Coronary artery (tissue), 2 donors: ENCODE data around the gene FAM53A.

ENCODE experiments used
- DNase-seq: peaks from one replicate; pipeline ENCODE4 v3.0.0-alpha.2; 2017; ENCODE audit warnings: low spot score
- H3K27ac ChIP-seq, 2 donors: fragments of 200-600 bp; sonication (generic); one replicate each; pipeline ENCODE4 v1.5.1; 2016 to 2019
- H3K4me3 ChIP-seq: fragments of 200-600 bp; sonication (generic); 2 replicates; pipeline ENCODE4 v1.5.1; 2016; ENCODE audit warnings: mild to moderate bottlenecking, moderate library complexity
- TF ChIP-seq, protein P1 (sequence below): fragments of 200-600 bp; sonication (generic); IDR thresholded peaks from one replicate; pipeline ENCODE4 v1.5.1; 2019; ENCODE audit warnings: antibody characterized with exemption

FAM53A gene

DNA sequence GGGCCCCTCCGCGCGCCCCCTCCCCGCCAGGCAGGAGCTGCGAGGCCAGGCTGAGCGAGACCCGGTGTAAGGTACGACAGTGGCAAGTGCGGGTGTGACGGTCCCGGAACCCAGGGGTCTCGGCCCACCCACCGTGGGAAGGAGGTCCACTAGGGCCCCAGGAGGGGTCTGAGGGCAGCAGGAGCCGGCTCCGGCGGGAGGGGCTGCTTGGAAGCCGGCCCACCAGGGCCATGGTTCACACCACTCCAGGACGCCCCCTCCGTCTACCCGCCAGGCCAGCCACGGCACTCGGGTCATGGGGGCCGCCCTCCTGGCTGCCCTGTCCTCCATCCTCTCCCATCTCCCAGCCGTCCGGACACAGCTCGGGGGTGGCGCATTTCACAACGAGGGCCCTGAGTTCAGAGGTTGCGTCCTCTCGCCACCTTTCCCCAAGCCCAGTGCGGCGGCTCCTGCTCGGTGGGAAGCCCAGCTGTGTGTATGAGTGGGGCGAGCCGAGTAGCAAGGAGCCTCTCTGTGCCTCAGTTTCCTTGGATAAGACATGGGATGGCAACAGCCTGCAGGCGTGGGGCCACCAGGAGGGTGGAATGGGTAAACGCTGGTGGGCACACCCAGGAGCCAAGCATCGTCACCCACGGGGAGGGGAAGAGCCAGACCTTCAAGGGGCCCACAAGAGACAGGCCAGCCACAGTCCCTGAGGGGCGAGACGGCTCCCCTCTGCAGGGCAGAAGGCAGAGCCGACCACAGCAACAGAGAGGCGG lies 81.3 kb downstream of the FAM53A start:
- H3K4me3 ChIP-seq, result no peak overlapping the region
- H3K27ac ChIP-seq, result no peak overlapping the region
- TF ChIP-seq, protein P1, sequence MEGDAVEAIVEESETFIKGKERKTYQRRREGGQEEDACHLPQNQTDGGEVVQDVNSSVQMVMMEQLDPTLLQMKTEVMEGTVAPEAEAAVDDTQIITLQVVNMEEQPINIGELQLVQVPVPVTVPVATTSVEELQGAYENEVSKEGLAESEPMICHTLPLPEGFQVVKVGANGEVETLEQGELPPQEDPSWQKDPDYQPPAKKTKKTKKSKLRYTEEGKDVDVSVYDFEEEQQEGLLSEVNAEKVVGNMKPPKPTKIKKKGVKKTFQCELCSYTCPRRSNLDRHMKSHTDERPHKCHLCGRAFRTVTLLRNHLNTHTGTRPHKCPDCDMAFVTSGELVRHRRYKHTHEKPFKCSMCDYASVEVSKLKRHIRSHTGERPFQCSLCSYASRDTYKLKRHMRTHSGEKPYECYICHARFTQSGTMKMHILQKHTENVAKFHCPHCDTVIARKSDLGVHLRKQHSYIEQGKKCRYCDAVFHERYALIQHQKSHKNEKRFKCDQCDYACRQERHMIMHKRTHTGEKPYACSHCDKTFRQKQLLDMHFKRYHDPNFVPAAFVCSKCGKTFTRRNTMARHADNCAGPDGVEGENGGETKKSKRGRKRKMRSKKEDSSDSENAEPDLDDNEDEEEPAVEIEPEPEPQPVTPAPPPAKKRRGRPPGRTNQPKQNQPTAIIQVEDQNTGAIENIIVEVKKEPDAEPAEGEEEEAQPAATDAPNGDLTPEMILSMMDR, result no peak
- DNase-seq, result no peak

DNA sequence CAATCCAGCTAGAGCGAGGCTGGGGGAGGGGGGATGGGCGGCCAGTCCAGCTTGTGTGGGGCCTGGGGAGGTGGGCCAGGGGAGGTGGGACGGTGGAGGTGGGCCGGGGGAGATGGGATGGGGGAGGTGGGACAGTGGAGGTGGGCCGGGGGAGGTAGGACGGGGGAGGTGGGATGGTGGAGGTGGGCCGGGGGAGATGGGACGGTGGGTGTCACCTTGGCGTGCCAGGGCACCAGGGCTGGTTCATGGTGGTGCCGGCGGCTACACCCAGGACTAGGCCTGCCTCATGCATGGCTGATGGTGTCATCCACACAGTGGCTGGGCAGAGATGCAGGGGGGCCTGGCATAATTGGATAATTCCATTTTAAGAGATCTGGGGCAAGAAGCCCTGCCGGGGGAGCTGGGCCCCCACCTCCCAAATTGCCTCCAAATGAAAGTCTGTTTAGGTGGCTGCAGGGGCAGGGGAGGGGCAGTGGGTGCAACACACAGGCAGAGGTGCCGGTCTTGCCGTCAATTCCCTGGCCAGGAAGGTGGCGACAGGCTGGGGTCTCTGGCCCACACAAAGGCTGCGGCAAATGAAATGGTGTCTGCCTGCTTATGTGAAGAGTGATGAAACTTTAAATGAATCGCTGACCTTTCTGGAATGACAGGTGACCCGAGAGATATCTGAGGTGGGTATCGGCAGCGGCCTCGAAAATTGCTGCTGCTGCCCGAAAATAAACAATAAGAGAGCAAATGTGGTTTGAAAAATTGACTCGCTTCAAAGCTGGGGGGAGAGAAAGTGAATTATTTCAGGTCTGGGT lies 82.1 kb downstream of the FAM53A start:
- H3K27ac ChIP-seq, result no peak overlapping the region
- TF ChIP-seq, protein P1, result no peak
- DNase-seq, result no peak
- no peak overlapping the region for H3K4me3 ChIP-seq

DNA sequence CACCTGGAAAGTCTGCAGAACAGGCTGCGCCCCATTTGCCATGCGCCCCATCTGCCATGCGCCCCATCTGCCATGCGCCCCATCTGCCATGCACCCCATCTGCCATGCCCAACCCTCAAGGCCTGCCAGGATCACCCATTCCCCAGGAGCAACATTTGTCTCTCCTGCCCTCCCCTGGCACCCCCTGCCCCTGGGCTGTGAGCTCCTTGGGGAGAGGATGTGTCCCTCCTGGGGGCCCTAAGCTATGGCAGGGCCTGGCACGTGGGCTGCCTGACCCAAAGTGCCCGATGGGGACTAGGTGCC lies 82.6 kb downstream of the FAM53A start:
- DNase-seq, result no peak
- Histone ChIP-seq H3K4me3 (no peak overlapping the region), H3K27ac (no peak overlapping the region)
- TF ChIP-seq, protein P1, result no peak

DNA sequence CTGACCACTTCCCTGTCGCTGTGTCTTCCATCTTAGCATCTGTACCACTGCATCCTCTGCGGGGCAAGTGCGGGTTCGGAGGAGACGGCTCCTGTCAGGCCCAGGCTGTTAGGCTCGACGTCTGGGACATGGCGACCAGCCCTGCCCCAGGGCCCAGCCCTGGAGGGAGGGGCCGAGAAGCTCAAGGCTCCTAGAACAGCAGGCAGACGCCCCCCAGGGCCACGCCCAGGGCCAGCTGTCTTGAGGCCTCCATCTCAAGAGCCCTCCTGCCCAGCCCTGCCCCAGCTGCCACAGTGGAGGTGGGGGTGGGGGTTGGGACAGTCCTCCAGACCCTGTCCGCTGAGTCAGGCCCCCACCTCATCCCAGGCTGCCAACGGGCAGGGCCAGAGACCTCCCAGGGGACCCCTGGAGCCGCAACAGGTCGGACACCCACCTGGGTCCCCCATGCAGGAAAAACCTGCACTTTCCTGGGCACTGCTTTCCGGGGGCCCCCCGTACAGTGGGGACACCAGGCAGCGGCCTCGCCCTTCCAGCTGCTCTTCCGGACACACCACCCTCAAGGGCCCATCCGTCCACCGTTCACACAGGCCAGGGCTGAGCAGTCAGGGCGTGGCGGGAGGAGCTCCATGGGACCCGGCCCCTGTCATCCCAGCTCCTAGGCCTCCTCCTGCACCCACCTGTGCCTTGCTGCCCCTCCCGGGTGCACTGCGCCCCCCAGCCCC lies 83.1 kb downstream of the FAM53A start:
- DNase-seq, result no peak
- TF ChIP-seq, protein P1, result no peak

DNA sequence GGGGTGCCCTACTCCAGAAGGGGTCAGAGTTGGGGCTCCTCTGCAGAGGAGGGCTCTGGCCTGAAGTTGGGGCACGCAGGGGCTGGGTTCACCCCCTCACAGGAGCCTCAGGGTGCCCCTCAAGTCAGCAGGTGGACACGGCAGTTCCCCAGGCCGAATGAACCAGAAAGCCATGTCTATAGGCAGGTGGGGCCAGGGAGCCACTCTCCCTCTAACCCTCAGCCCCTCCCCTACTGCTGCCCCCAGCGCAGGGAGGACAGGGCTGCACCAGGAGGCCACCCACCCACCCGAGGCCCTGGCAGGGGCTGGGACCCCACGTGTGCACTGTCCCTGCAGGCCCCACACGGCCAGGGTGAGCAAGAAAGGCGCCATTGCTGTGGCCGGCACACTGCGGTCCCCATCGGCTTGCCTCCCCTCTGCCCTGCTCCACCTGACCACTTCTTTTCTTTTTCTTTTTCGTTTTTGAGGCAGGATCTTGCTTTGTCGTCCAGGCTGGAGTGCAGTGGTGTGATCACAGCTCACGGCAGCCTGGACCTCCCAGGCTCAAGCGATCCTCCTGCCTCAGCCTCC lies 83.8 kb downstream of the FAM53A start:
- Histone ChIP-seq H3K4me3 (no peak overlapping the region), H3K27ac (no peak overlapping the region)
- no peak for DNase-seq
- TF ChIP-seq, protein P1, result no peak

More for the DNA sequence above, 83.1 kb downstream of the FAM53A start:
- Histone ChIP-seq H3K4me3 (no peak overlapping the region), H3K27ac (no peak overlapping the region)

DNA sequence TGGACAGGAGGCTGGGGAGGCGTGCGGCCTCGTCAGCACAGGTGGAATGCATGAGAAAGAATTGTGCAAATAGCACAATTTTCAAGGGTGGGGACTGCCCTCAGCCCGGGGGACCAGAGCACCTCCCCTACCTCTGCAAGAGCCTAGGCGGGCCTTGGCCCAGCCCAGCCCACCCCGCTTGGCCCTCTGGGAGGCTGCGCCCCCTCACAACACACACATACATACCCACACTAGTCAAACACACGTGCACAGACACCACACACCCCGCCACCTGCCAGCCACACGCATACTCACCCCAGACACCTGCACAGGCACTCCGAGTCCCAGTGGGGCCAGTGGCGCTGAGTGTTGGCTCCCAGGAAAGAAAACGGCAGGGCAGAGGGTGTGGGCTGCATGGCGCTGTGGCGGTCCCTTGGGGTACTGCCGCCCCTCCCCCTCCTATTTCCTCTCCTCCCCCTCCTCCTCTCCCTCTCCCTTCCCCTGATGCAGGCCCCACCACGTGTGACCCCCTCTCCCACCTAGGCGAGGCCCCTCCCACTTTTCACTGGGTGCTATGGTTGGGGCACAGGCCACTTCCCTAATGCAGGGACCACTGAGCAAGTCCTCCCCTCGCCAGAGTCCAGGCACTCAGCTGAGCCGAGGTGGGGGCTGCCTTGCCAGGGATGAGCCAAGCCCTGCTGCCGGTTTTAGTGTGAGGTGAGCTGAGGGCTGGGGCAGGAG lies 84.5 kb downstream of the FAM53A start:
- no peak for DNase-seq
- TF ChIP-seq, protein P1, result no peak
- H3K4me3 ChIP-seq, result no peak overlapping the region
- H3K27ac ChIP-seq, result no peak overlapping the region
